GM13977 (cell line): ENCODE data around the gene CALD1.

Experiments
- DNase-seq: peaks from one replicate; pipeline ENCODE4 v3.0.0; 2012; ENCODE audit warnings: low spot score
- in situ Hi-C: fragments of 300-500 bp; cut with MboI; formaldehyde crosslinking; loops from one replicate; pipeline ENCODE4 v1.12.0; 2022; ENCODE audit warnings: low sequenced_read_pairs, low pct_unique_long_range_greater_than_20kb, mixed read lengths, inconsistent platforms; ENCODE audit not compliant: unreplicated experiment
- TF ChIP-seq, protein P1 (sequence below): IDR thresholded peaks from 2 replicates; pipeline ENCODE4 v1.5.1; 2012; ENCODE audit warnings: mild to moderate bottlenecking, control low read depth; ENCODE audit not compliant: insufficient read depth; ENCODE audit errors: extremely low read depth, missing control alignments

The CALD1 gene, protein sequence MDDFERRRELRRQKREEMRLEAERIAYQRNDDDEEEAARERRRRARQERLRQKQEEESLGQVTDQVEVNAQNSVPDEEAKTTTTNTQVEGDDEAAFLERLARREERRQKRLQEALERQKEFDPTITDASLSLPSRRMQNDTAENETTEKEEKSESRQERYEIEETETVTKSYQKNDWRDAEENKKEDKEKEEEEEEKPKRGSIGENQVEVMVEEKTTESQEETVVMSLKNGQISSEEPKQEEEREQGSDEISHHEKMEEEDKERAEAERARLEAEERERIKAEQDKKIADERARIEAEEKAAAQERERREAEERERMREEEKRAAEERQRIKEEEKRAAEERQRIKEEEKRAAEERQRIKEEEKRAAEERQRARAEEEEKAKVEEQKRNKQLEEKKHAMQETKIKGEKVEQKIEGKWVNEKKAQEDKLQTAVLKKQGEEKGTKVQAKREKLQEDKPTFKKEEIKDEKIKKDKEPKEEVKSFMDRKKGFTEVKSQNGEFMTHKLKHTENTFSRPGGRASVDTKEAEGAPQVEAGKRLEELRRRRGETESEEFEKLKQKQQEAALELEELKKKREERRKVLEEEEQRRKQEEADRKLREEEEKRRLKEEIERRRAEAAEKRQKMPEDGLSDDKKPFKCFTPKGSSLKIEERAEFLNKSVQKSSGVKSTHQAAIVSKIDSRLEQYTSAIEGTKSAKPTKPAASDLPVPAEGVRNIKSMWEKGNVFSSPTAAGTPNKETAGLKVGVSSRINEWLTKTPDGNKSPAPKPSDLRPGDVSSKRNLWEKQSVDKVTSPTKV

DNA sequence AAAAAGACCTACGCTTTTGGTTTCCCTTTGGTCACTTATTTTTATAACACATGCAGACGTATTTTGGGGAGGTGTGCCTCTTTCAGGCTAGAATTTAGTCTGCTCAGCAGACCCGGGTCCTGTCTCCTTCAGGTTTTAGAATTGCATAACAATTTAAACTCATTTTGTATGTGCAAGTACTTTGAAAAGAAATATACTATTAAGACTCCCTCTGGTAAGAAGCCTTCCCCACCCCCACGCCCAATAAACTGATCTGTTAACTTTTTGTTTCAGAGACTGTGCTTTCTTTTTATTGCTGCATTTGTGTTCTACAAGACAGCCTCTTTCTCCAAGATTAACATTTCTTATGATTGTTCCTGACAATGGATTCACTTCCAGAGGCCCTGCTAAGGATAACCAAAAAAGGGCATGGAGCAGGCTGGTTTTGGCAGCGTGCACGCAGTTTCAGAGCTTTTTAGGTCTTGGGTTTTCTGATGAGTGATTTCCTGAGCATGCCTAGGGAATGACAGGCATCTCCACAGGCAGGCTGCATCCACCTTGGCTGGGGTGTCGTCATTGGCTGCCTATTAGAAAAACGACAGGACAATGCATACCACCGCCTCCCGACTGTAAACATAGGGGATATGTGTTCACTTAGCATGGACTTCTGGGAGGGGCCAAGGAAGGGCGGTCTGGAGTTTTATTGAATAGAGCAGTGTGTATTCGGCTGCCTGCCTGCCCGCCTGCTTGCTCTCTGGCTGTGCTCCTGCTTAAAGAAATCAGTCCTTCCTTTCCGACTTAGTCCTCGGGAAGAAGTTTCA, at the start of gene CALD1:
TSS of gene CALD1 (plus strand) at position 694 of the 800 bp plus-strand sequence. CDS start 88,100 bp downstream, outside the sequence.
- in situ Hi-C loops, result no loop called here

GRCh38 chr7:134729895-134730294, 49.5 kb upstream of the CALD1 start:
- TF ChIP-seq, protein P1, sequence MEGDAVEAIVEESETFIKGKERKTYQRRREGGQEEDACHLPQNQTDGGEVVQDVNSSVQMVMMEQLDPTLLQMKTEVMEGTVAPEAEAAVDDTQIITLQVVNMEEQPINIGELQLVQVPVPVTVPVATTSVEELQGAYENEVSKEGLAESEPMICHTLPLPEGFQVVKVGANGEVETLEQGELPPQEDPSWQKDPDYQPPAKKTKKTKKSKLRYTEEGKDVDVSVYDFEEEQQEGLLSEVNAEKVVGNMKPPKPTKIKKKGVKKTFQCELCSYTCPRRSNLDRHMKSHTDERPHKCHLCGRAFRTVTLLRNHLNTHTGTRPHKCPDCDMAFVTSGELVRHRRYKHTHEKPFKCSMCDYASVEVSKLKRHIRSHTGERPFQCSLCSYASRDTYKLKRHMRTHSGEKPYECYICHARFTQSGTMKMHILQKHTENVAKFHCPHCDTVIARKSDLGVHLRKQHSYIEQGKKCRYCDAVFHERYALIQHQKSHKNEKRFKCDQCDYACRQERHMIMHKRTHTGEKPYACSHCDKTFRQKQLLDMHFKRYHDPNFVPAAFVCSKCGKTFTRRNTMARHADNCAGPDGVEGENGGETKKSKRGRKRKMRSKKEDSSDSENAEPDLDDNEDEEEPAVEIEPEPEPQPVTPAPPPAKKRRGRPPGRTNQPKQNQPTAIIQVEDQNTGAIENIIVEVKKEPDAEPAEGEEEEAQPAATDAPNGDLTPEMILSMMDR, result no peak
- in situ Hi-C loops, result no loop called here
- no peak for DNase-seq

More for the DNA sequence above, at the start of gene CALD1:
- TF ChIP-seq, protein P1, result no peak
- no peak for DNase-seq

- TF ChIP-seq, protein P1, result no peak
- DNase-seq, result no peak
- in situ Hi-C loops, result no loop called here
Measured at GRCh38 chr7:134730411-134730829, 49.0 kb upstream of the CALD1 start.

DNA sequence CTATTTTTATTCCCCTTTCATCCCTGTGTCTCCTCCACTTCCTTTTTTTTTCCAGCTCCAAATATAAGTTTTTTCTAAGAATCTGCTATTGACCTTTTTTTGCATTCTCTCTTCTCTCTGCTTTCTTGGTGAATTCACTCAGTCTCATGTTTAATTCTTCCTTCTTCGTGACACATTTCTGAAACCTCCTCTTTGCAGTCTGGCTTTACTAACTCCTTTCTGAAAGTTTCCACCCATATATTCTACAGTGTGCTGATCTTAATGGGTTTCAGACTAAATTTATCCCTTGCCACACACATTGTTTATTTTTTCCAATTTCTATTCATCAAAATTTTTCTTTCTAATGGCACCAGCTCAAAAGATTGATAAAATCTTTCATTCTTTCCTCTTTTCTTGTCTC, 47.8 kb upstream of the CALD1 start:
- TF ChIP-seq, protein P1, result no peak
- no peak for DNase-seq
- in situ Hi-C loops, result no loop called here

DNA sequence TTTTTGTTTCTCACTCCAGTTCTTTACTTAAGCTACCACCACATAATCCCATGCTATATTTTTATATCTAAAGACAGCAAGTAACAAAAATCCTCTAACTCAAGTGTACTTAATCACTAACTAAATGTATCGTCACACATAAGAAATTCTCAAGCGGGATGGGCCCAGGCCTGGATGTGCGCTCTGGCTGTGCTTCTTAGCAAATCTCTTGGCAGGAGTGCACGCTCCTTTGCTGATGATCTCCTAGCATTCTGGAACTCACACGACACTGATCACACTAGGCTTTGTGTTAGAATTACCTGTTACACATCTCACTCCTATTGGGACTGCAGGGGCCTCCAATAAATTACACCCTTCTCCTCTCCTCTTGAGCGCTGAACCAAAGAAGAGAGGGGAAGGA, 46.7 kb upstream of the CALD1 start:
- TF ChIP-seq, protein P1, result no peak
- in situ Hi-C loops, result no loop called here
- no peak for DNase-seq

DNA sequence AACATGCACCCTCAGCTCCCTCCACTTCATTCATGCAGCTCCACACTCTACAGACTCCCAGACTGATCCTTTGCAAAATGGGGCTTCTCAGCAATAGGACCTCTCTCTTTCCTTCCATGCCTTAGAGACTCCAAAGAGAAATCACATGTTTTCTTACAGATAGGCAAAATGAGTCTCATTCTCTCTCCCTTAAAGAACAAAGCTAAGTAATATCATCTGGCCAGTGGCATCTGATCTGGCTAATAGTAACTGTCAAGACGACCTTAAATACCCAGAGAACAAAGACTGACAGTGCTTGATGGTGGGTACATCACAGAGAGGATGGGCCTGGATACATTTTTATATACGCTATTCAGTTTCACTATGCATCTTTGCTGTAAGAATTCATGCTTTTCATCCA, 43.1 kb upstream of the CALD1 start:
- no peak for DNase-seq
- TF ChIP-seq, protein P1, result no peak
- in situ Hi-C loops, result no loop called here
